ENCODE results near the gene PTS.

The PTS gene

DNA sequence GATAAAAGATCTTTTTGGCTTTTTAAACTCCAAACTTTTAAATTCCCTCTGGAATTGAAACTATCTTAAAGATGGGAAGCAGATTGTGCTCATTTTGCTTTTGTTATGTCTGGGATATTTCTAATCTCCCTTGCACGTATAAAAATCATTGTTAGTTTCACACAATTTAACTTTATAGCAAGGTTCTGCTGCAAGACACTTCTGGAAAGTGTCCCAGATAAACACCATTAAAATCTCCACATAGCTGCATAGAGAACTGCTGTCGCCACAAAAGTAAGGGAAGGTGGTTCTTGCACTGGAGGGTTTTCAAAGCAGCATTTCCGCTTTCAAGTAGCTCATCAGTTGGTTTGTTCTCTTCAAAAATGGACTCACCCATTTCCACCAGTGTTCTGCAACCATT is 11.8 kb downstream of the PTS start:
- TF ChIP-seq NFIC (IDR thresholded peaks at IDR 0.05) (no peak), EP300 (IDR thresholded peaks at IDR 0.05; ENCODE audit: borderline replicate concordance) (no peak), ZBTB7A (IDR thresholded peaks at IDR 0.05; ENCODE audit: low read depth) (no peak), EGR1 (IDR thresholded peaks at IDR 0.05) (no peak), YY1 (IDR thresholded peaks at IDR 0.05; ENCODE audit: low read depth) (no peak), TEAD4 (IDR thresholded peaks at IDR 0.05) (no peak)
- TF ChIP-seq, protein P1, sequence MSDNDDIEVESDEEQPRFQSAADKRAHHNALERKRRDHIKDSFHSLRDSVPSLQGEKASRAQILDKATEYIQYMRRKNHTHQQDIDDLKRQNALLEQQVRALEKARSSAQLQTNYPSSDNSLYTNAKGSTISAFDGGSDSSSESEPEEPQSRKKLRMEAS (IDR thresholded peaks at IDR 0.05) = no peak

DNA sequence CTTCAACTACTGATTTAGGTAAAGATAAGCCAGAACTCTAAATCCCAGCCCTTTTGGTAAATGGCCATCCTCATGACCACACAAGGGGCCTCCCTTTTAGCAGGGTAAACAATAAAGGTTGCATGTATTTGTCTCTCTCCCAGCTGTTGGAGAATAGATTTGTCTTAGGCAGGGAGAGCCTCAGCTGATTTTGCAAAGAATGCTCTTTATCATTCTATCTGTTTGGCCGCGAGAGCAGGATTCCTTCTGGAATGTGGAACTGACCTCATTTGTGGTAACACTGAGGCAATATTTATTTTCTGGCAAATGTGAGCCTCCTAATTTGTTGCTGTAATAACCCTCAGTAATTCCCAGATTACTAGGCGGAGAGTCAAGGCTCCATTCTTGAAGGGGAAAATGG is 15.3 kb downstream of the PTS start:
- TF ChIP-seq FOXM1 (IDR thresholded peaks at IDR 0.05; ENCODE audit: borderline replicate concordance, low read depth) = no peak
- no peak for TF ChIP-seq TAF1 (IDR thresholded peaks at IDR 0.05; ENCODE audit: low read depth)
- TF ChIP-seq CEBPB (IDR thresholded peaks at IDR 0.05) = no peak
- no peak for TF ChIP-seq TEAD4 (IDR thresholded peaks at IDR 0.05)
- TF ChIP-seq, protein P2, sequence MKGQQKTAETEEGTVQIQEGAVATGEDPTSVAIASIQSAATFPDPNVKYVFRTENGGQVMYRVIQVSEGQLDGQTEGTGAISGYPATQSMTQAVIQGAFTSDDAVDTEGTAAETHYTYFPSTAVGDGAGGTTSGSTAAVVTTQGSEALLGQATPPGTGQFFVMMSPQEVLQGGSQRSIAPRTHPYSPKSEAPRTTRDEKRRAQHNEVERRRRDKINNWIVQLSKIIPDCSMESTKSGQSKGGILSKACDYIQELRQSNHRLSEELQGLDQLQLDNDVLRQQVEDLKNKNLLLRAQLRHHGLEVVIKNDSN (IDR thresholded peaks at IDR 0.05) = no peak
- no peak for TF ChIP-seq EP300 (IDR thresholded peaks at IDR 0.05; ENCODE audit: borderline replicate concordance)
- TF ChIP-seq, protein P3, sequence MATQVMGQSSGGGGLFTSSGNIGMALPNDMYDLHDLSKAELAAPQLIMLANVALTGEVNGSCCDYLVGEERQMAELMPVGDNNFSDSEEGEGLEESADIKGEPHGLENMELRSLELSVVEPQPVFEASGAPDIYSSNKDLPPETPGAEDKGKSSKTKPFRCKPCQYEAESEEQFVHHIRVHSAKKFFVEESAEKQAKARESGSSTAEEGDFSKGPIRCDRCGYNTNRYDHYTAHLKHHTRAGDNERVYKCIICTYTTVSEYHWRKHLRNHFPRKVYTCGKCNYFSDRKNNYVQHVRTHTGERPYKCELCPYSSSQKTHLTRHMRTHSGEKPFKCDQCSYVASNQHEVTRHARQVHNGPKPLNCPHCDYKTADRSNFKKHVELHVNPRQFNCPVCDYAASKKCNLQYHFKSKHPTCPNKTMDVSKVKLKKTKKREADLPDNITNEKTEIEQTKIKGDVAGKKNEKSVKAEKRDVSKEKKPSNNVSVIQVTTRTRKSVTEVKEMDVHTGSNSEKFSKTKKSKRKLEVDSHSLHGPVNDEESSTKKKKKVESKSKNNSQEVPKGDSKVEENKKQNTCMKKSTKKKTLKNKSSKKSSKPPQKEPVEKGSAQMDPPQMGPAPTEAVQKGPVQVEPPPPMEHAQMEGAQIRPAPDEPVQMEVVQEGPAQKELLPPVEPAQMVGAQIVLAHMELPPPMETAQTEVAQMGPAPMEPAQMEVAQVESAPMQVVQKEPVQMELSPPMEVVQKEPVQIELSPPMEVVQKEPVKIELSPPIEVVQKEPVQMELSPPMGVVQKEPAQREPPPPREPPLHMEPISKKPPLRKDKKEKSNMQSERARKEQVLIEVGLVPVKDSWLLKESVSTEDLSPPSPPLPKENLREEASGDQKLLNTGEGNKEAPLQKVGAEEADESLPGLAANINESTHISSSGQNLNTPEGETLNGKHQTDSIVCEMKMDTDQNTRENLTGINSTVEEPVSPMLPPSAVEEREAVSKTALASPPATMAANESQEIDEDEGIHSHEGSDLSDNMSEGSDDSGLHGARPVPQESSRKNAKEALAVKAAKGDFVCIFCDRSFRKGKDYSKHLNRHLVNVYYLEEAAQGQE (IDR thresholded peaks at IDR 0.05; ENCODE audit: low read depth) = no peak
- TF ChIP-seq TCF12 (IDR thresholded peaks at IDR 0.05; ENCODE audit: low read depth) = no peak
- no peak for TF ChIP-seq NFIC (IDR thresholded peaks at IDR 0.05)
- TF ChIP-seq RAD21 (IDR thresholded peaks at IDR 0.05; ENCODE audit: low read depth) = no peak
- no peak for TF ChIP-seq CREB1 (IDR thresholded peaks at IDR 0.05; ENCODE audit: low read depth)
- TF ChIP-seq, protein P1 (IDR thresholded peaks at IDR 0.05) = no peak
- no peak for TF ChIP-seq ZBTB7A (IDR thresholded peaks at IDR 0.05; ENCODE audit: low read depth)
- TF ChIP-seq YY1 (IDR thresholded peaks at IDR 0.05; ENCODE audit: low read depth) = no peak
- no peak for TF ChIP-seq EGR1 (IDR thresholded peaks at IDR 0.05)

DNA sequence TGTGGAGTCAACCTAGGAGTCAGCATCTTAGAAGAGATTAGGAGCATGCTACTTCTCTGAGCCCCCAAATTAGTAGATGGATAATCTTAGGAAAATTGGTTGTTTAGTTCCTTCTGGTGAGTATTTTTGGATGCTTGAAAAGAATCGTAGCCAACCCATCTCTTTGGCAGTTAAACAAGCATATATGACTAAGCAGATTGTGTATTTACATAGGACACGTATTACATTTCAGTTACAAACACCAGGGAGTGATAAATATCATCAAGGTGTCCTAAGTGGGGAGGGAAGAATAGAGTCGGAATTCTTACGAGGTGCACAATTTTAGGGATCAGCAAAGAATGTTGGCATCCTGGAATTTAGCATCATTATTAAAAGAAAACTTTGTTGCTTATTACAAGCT is 21.0 kb downstream of the PTS start:
- no peak for TF ChIP-seq EP300 (IDR thresholded peaks at IDR 0.05; ENCODE audit: borderline replicate concordance)
- no peak for TF ChIP-seq FOXM1 (IDR thresholded peaks at IDR 0.05; ENCODE audit: borderline replicate concordance, low read depth)
- TF ChIP-seq, protein P1 (IDR thresholded peaks at IDR 0.05) = no peak
- TF ChIP-seq TEAD4 (IDR thresholded peaks at IDR 0.05) = no peak
- no peak for TF ChIP-seq YY1 (IDR thresholded peaks at IDR 0.05; ENCODE audit: low read depth)
- TF ChIP-seq, protein P2 (IDR thresholded peaks at IDR 0.05) = no peak
- TF ChIP-seq TCF12 (IDR thresholded peaks at IDR 0.05; ENCODE audit: low read depth) = no peak

DNA sequence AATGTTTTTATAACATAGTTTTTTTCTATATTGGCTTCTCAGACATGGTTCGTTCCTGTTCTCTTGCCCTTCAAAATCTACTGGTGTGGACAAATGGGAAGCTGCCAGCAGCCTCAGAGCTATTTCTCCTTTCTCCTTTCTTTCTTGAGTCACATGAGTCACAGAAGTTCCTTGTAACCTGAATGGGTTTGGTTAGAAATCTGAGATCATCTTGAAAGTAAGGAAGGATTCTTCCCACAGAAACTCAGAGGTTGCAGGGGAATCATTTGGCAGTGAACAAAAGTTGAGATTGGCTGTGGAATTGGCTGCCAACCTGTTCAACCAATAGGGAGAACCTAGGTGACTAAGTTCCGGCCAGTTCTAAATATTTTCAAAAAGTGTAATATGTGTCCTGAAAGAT is 22.0 kb downstream of the PTS start:
- TF ChIP-seq TAF1 (IDR thresholded peaks at IDR 0.05; ENCODE audit: low read depth) = no peak
- TF ChIP-seq, protein P2 (IDR thresholded peaks at IDR 0.05) = no peak
- no peak for TF ChIP-seq RAD21 (IDR thresholded peaks at IDR 0.05; ENCODE audit: low read depth)
- no peak for TF ChIP-seq NFIC (IDR thresholded peaks at IDR 0.05)
- TF ChIP-seq, protein P3 (IDR thresholded peaks at IDR 0.05; ENCODE audit: low read depth) = no peak
- no peak for TF ChIP-seq YY1 (IDR thresholded peaks at IDR 0.05; ENCODE audit: low read depth)
- TF ChIP-seq, protein P1 (IDR thresholded peaks at IDR 0.05) = no peak
- TF ChIP-seq EGR1 (IDR thresholded peaks at IDR 0.05) = no peak
- no peak for TF ChIP-seq EP300 (IDR thresholded peaks at IDR 0.05; ENCODE audit: borderline replicate concordance)
- TF ChIP-seq CREB1 (IDR thresholded peaks at IDR 0.05; ENCODE audit: low read depth) = no peak
- TF ChIP-seq CEBPB (IDR thresholded peaks at IDR 0.05) = no peak

DNA sequence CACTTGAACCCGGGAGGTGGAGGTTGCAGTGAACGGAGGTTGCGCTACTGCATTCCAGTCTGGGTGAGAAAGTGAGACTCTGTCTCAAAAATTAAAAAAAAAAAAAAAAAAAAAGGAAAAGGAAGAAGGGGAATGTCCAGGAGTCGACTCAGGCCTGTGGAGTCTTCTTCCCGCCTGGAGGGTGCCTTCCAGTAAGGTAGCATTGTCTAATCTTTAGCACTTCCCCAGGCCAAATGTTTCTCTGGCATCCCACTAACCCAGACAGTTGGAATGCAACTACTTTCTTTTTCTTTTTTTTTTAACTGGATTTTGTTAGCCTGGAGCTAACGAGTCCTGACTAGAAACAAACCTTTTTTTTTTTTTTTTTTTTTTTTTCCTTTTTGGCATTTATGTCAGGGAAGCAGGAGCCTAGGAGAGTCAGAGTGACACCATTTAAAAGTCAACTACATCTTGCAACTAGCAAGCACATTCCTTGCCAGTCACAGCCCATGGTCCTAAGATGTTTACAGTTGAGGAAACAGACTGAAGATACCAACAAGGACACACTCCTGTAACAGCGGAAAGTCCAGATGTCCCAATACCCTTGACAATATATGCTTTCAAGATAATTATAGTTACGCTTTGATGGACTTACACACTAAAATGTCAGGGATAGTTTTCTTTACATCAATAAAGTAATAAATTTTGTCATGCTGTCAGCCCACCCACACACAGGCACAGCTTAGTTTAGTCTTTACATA is 23.8 kb downstream of the PTS start:
- no peak for TF ChIP-seq FOXM1 (IDR thresholded peaks at IDR 0.05; ENCODE audit: borderline replicate concordance, low read depth)
- no peak for TF ChIP-seq TEAD4 (IDR thresholded peaks at IDR 0.05)
- TF ChIP-seq EP300 (IDR thresholded peaks at IDR 0.05; ENCODE audit: borderline replicate concordance) = no peak
- TF ChIP-seq, protein P3 (IDR thresholded peaks at IDR 0.05; ENCODE audit: low read depth) = no peak
- no peak for TF ChIP-seq EGR1 (IDR thresholded peaks at IDR 0.05)
- TF ChIP-seq, protein P1 (IDR thresholded peaks at IDR 0.05) = no peak
- TF ChIP-seq CEBPB (IDR thresholded peaks at IDR 0.05) = no peak
- no peak for TF ChIP-seq YY1 (IDR thresholded peaks at IDR 0.05; ENCODE audit: low read depth)
- no peak for TF ChIP-seq ZBTB7A (IDR thresholded peaks at IDR 0.05; ENCODE audit: low read depth)
- TF ChIP-seq NFIC (IDR thresholded peaks at IDR 0.05) = no peak
- no peak for TF ChIP-seq CREB1 (IDR thresholded peaks at IDR 0.05; ENCODE audit: low read depth)
- TF ChIP-seq, protein P2 (IDR thresholded peaks at IDR 0.05) = no peak
- no peak for TF ChIP-seq TAF1 (IDR thresholded peaks at IDR 0.05; ENCODE audit: low read depth)
- TF ChIP-seq RAD21 (IDR thresholded peaks at IDR 0.05; ENCODE audit: low read depth) = no peak
- TF ChIP-seq TCF12 (IDR thresholded peaks at IDR 0.05; ENCODE audit: low read depth) = no peak

All from Ishikawa (cell line).